D721Med (cell line): ENCODE results near the gene CFAP221.

Source experiments
- DNase-seq: peaks from one replicate; pipeline ENCODE4 v3.0.0; 2011; ENCODE audit warnings: low spot score; ENCODE audit not compliant: insufficient read length
- FAIRE-seq: peaks from 2 replicates; lab custom pipeline; 2011; peaks lifted over from hg19 to GRCh38; lab: Jason Lieb, UNC
- TF ChIP-seq, protein P1 (sequence below): IDR thresholded peaks from 2 replicates; pipeline ENCODE4 v1.5.1; 2012; ENCODE audit warnings: mild to moderate bottlenecking, control low read depth; ENCODE audit not compliant: insufficient read depth; ENCODE audit errors: missing control alignments

CFAP221 gene

DNA sequence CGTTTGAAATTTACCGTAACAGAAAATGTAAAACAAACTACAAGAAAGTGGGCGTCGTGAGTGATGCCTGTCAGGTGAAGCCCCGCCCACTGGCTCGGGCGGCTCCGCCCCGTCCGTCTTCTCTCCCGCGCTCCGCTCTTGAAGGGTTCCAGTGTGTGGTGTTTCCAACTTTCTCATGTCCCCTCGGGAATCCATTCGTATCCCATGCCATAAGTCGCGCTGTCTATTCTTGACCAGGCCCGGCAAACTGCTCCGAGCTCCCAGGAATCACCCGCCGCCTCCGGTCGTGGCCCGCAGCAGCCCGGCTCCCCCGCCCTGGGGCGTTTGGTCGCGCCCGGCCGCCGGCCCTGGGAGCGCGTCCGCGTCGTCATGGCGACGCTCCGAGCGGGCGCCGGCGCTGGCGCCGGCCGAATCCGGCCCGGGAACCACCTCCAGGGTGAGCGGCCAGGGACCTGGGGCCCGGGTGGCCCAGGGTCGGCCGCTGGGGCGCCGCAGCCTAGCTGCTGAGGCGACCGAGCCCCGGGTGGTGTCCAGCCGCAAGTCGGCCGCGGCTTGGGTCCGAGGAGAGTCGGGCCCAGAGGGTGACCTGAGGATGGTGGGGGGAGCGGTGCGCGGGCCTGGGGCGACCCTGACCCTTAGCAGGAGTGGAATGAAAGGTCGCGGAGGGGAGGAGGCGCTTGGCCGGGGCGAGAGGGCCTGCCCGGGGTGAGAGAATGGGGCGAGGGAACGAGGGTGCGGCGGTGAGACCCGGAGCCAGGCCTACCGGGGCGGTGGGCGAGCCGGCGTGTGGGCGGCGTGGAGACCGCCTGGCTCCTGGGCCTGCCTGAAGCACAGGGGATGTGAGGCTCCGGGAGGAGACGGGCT is at the start of gene CFAP221:
Gene CFAP221 (plus strand): TSS at position 375 of the 864 bp plus-strand sequence. CDS start 1,683 bp downstream, outside the sequence.
- DNase-seq (peak; percentile 56), FAIRE-seq (no peak)
- TF ChIP-seq, protein P1, sequence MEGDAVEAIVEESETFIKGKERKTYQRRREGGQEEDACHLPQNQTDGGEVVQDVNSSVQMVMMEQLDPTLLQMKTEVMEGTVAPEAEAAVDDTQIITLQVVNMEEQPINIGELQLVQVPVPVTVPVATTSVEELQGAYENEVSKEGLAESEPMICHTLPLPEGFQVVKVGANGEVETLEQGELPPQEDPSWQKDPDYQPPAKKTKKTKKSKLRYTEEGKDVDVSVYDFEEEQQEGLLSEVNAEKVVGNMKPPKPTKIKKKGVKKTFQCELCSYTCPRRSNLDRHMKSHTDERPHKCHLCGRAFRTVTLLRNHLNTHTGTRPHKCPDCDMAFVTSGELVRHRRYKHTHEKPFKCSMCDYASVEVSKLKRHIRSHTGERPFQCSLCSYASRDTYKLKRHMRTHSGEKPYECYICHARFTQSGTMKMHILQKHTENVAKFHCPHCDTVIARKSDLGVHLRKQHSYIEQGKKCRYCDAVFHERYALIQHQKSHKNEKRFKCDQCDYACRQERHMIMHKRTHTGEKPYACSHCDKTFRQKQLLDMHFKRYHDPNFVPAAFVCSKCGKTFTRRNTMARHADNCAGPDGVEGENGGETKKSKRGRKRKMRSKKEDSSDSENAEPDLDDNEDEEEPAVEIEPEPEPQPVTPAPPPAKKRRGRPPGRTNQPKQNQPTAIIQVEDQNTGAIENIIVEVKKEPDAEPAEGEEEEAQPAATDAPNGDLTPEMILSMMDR = no peak

DNA sequence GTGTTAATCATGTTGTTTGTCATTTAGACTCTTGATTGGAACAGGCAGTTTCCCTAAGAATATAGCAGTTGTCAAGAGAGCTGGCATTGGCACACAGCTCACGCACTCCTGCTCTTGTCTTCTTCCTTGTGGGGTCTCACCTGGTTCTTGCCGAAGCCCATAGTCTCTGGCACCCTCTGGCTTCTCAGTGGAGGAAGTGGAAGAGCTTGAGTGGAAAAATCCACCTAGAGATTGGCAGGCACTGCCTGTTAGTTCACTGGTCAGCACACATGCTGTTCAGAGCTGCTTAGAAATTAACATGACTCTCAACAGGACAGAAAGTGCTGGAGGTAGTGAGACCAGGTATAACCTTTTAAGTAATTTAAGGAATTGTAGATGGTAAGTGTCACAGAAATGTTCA is 48.3 kb upstream of the CFAP221 start:
- TF ChIP-seq, protein P1 = no peak
- no peak for FAIRE-seq
- DNase-seq = no peak

DNA sequence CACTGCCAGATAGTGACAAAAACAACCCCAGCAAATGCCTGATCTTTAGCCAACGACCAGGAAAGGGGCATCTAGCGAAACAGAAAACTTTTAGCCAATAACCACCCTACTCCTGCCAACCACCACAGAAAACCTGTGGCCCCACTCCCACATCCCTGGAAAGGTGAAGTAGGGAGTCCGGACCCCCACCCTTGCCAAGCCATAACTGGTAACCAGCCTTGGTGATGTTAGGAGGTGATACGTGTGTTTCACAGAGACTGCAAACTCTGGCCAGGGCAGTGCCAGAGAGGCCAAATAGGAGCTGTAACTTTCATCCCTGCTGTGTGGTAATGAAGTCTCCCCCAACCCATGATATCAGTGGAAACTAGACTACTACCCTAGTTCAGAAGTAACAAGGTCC is 47.6 kb upstream of the CFAP221 start:
- TF ChIP-seq, protein P1 = no peak
- FAIRE-seq = no peak
- no peak for DNase-seq

DNA sequence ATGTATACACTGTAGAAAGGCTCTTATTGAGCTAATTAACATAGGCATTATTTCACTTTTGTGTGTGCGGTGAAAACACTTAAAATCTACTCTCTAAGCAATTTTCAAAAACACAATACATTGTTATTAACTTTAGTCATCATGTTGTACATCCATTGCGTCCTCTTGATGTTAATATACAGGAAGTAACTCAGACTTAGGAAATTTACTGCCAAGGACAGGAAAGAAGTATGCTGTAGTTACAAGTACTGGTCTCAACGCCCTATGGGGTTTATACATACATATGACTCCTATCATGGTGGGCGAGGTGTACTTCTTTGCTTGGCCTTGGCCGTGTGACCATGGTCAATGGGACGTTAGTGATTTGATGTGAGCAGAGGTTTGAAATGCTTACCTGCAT is 35.5 kb upstream of the CFAP221 start:
- DNase-seq = no peak
- no peak for FAIRE-seq
- TF ChIP-seq, protein P1 = no peak

GRCh38 chr2:119511989-119512388 is 32.3 kb upstream of the CFAP221 start:
- TF ChIP-seq, protein P1 = no peak
- DNase-seq = no peak
- FAIRE-seq = no peak

GRCh38 chr2:119512946-119513345 is 31.3 kb upstream of the CFAP221 start:
- DNase-seq = no peak
- TF ChIP-seq, protein P1 = no peak
- no peak for FAIRE-seq

DNA sequence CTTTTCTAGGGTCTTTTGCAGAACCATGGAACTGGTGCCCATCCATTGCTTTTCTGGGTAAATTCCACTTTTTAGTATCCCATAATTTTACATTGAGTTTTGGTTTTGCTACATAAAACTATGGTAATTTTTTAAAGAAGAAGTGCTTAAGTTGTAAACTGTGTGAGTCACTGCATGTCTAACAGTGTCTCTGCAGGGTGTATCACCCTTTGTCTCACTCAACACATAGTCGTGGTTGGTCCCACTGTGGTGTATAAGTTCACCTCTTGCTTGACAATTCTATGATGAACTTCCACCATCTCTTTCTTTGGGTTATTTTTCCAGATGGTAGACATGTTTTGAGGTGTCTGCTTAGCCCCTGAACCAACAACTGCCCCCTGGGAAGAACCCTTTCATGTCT is 30.4 kb upstream of the CFAP221 start:
- no peak for FAIRE-seq
- DNase-seq = no peak
- TF ChIP-seq, protein P1 = no peak
